ENCODE measurements around the gene TEC.

The TEC gene

DNA sequence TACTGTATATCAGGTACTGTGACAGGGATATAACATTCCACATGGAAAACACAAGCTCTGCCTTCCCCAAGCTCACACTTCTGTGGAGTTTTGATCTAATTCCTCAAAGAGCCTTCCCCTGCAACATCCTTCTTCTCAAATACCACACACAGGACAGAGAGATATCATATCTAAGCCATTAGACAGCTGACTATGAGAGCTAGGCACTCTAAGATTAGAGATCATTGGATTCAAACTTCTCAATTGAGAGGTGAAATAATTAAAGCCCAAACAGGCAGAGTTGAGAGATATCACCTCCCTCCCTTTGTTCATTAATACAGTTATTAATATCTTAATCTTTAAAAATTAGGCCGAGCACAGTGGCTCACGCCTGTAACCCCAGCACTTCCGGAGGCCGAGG is 25.0 kb downstream of the TEC start:
- Histone ChIP-seq H3K9me3 (ENCODE audit: control insufficient read depth in 1 of 2, low read length in 2 of 2) (no peaks in the 10 kb centered on the region), H3K4me1 (ENCODE audit: control insufficient read depth in 1 of 2, insufficient read depth in 2 of 2, low read length in 2 of 2) (peaks cover 0 to 3% of the 10 kb centered on the region in 2 donors), H3K27ac (ENCODE audit: low read depth, low read length) (no peak overlapping the region), H3K9ac (ENCODE audit: low read depth in 1 of 2, low read length in 2 of 2) (no peak overlapping the region), H3K4me3 (ENCODE audit: low read depth in 1 of 2, low read length in 2 of 2) (no peak overlapping the region), H3K36me3 (ENCODE audit: control insufficient read depth in 1 of 2, insufficient read depth in 2 of 2, low read length in 2 of 2) (no peaks in the 10 kb centered on the region), H3K27me3 (ENCODE audit: control insufficient read depth in 1 of 2, insufficient read depth in 2 of 2, low read length in 2 of 2) (no peaks in the 10 kb centered on the region)

DNA sequence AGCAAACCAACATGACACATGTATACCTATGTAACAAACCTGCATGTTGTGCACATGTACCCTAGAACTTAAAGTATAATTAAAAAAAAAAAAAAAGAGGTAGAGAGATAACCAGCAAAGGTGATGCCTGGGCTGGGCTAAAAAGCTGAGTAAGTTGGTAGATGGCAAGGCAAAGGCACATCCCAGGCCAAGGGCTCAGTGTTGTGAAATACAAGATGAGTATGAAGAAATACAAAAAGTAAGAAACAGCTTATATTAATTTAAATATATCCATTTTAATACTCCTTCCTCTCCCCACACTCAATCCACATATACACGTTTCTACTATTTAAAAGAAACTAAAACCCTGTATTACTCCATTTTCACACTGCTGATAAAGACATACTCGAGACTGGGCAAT is 25.8 kb downstream of the TEC start:
- Histone ChIP-seq H3K27ac (ENCODE audit: low read depth, low read length) (no peak overlapping the region), H3K4me1 (ENCODE audit: control insufficient read depth in 1 of 2, insufficient read depth in 2 of 2, low read length in 2 of 2) (no peaks in the 10 kb centered on the region), H3K9ac (ENCODE audit: low read depth in 1 of 2, low read length in 2 of 2) (no peak overlapping the region), H3K27me3 (ENCODE audit: control insufficient read depth in 1 of 2, insufficient read depth in 2 of 2, low read length in 2 of 2) (no peaks in the 10 kb centered on the region), H3K4me3 (ENCODE audit: low read depth in 1 of 2, low read length in 2 of 2) (no peak overlapping the region), H3K9me3 (ENCODE audit: control insufficient read depth in 1 of 2, low read length in 2 of 2) (no peaks in the 10 kb centered on the region), H3K36me3 (ENCODE audit: control insufficient read depth in 1 of 2, insufficient read depth in 2 of 2, low read length in 2 of 2) (no peaks in the 10 kb centered on the region)

DNA sequence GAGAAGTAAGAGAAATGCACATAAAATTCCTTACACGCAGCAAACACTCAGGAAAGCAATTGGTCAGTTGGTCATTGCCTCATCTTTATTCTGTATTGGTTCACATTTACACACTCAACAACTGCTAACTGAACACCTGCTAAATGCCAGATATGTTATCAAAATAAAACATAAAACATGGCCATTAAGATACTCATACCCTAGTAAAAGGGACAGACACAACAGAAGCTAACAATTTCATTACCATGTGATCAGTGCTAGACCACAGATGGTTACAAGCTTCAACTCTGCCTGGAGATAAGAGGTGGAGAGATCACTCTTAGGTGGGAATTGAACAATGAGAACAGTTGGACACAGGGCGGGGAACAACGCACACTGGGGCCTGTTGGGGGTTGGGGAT is 26.2 kb downstream of the TEC start:
- no peak overlapping the region for H3K9ac ChIP-seq (ENCODE audit: low read depth in 1 of 2, low read length in 2 of 2)
- H3K27ac ChIP-seq (ENCODE audit: low read depth, low read length): no peak overlapping the region
- no peaks in the 10 kb centered on the region for H3K4me1 ChIP-seq (ENCODE audit: control insufficient read depth in 1 of 2, insufficient read depth in 2 of 2, low read length in 2 of 2)
- no peaks in the 10 kb centered on the region for H3K9me3 ChIP-seq (ENCODE audit: control insufficient read depth in 1 of 2, low read length in 2 of 2)
- no peaks in the 10 kb centered on the region for H3K36me3 ChIP-seq (ENCODE audit: control insufficient read depth in 1 of 2, insufficient read depth in 2 of 2, low read length in 2 of 2)
- no peak overlapping the region for H3K4me3 ChIP-seq (ENCODE audit: low read depth in 1 of 2, low read length in 2 of 2)
- no peaks in the 10 kb centered on the region for H3K27me3 ChIP-seq (ENCODE audit: control insufficient read depth in 1 of 2, insufficient read depth in 2 of 2, low read length in 2 of 2)

DNA sequence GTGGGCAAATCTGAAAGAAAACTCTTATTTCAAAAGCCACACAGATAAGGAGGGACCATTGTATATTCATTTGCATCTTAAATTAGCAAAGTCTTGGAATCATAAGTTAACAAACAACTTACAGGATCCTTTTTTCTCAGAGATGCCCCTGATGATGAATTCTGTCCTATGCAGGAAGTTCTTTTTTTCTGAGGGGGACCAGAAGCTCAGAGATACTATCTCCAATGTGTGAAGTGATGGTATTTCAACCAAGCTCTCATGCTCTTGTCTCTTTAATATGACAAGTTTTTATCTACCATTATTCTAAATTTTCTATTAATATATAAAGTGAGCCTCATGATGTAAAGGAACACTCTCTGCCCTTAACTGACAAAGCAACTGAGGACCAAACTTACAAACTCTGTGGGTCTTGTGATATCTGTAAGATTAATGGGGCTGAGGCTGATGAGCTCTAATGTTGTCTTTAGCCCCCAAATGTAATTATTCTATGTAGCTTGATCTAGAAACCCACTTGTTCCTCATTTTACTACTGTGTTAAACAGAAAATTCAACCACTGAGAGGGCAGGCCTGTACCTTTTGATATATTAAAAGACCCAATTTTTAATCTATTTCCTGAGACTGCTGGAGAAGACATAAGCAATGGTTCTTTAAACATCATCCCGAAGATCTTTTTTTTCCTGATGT is 27.0 kb downstream of the TEC start:
- Histone ChIP-seq H3K4me1 (ENCODE audit: control insufficient read depth in 1 of 2, insufficient read depth in 2 of 2, low read length in 2 of 2) (no peaks in the 10 kb centered on the region), H3K4me3 (ENCODE audit: low read depth in 1 of 2, low read length in 2 of 2) (no peak overlapping the region), H3K27me3 (ENCODE audit: control insufficient read depth in 1 of 2, insufficient read depth in 2 of 2, low read length in 2 of 2) (no peaks in the 10 kb centered on the region), H3K36me3 (ENCODE audit: control insufficient read depth in 1 of 2, insufficient read depth in 2 of 2, low read length in 2 of 2) (no peaks in the 10 kb centered on the region), H3K9ac (ENCODE audit: low read depth in 1 of 2, low read length in 2 of 2) (no peak overlapping the region), H3K9me3 (ENCODE audit: control insufficient read depth in 1 of 2, low read length in 2 of 2) (no peaks in the 10 kb centered on the region), H3K27ac (ENCODE audit: low read depth, low read length) (no peak overlapping the region)

DNA sequence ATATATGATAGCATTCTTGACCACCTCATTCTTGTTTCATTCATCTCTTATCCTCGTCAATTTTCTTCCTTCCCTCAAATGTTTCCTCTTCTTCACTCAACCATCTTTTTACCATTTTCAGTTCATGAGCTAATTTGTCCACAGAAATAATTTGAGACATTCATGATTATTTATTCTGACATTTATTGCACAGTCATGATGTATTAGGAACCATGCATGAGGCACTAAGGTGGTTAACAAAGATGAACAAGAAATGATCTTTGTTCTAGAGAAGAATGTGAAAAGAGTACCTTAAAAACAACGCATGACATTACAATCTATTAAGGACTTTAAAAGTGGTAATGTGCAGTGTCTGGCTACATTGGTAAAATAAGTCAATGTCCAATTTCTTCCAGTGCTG is 27.9 kb downstream of the TEC start:
- no peaks in the 10 kb centered on the region for H3K36me3 ChIP-seq (ENCODE audit: control insufficient read depth in 1 of 2, insufficient read depth in 2 of 2, low read length in 2 of 2)
- no peak overlapping the region for H3K9ac ChIP-seq (ENCODE audit: low read depth in 1 of 2, low read length in 2 of 2)
- H3K4me3 ChIP-seq (ENCODE audit: low read depth in 1 of 2, low read length in 2 of 2): no peak overlapping the region
- H3K4me1 ChIP-seq (ENCODE audit: control insufficient read depth in 1 of 2, insufficient read depth in 2 of 2, low read length in 2 of 2): no peaks in the 10 kb centered on the region
- H3K27ac ChIP-seq (ENCODE audit: low read depth, low read length): no peak overlapping the region
- H3K27me3 ChIP-seq (ENCODE audit: control insufficient read depth in 1 of 2, insufficient read depth in 2 of 2, low read length in 2 of 2): no peaks in the 10 kb centered on the region
- no peaks in the 10 kb centered on the region for H3K9me3 ChIP-seq (ENCODE audit: control insufficient read depth in 1 of 2, low read length in 2 of 2)

DNA sequence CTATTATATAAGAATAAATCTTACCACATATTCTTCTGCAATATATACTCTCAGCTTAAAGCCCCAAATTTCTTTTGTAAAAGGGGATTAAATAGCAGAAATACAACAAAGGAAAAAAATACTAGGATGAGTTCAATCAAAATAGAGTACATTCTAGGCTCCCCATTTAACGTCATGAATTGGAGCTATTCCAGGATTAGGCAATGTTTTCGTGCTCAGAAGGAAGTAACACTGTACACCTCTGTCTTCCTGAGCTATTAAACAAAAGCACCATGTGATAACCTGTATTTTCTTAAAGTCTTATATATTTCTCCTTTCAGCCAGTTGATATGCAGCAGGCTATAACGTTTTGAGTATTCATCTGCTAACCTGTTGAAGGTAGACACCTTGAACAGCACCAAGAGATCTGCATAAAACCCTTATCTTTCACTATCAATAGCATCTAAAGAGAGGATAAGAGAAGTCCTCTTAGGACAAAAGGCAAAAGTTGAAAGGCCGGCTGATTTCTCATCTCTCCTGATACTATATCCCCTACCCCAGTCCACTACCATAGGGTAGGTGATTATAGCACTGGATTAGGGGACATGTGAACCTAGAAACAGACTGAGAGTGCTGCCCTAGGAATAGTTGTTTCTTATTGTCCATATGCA is 31.5 kb downstream of the TEC start:
- no peak overlapping the region for H3K27ac ChIP-seq (ENCODE audit: low read depth, low read length)
- no peaks in the 10 kb centered on the region for H3K27me3 ChIP-seq (ENCODE audit: control insufficient read depth in 1 of 2, insufficient read depth in 2 of 2, low read length in 2 of 2)
- no peaks in the 10 kb centered on the region for H3K9me3 ChIP-seq (ENCODE audit: control insufficient read depth in 1 of 2, low read length in 2 of 2)
- no peak overlapping the region for H3K4me3 ChIP-seq (ENCODE audit: low read depth in 1 of 2, low read length in 2 of 2)
- H3K9ac ChIP-seq (ENCODE audit: low read depth in 1 of 2, low read length in 2 of 2): no peak overlapping the region
- H3K36me3 ChIP-seq (ENCODE audit: control insufficient read depth in 1 of 2, insufficient read depth in 2 of 2, low read length in 2 of 2): no peaks in the 10 kb centered on the region
- H3K4me1 ChIP-seq (ENCODE audit: control insufficient read depth in 1 of 2, insufficient read depth in 2 of 2, low read length in 2 of 2): no peaks in the 10 kb centered on the region

DNA sequence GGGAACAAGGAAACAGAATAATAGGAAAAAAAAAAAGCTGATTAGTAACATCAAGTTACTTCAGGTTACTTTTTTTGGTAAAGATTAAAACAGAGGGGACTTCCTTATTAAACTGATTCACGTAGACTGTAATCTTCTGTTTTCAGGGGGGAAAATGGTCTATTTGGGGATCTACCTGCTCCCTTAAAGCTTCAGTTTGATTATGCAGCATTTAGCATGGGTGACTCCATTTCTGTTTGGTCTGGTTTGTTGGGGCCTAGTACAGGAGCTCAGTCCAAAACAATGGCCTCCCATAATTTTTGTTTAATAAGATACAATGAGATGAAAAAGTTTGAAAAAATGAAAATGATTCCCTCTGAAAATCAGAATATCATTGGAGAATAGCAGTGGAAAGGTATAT is 34.6 kb downstream of the TEC start:
- Histone ChIP-seq H3K36me3 (ENCODE audit: control insufficient read depth in 1 of 2, insufficient read depth in 2 of 2, low read length in 2 of 2) (no peaks in the 10 kb centered on the region), H3K9me3 (ENCODE audit: control insufficient read depth in 1 of 2, low read length in 2 of 2) (no peaks in the 10 kb centered on the region), H3K4me3 (ENCODE audit: low read depth in 1 of 2, low read length in 2 of 2) (no peak overlapping the region), H3K9ac (ENCODE audit: low read depth in 1 of 2, low read length in 2 of 2) (no peak overlapping the region), H3K4me1 (ENCODE audit: control insufficient read depth in 1 of 2, insufficient read depth in 2 of 2, low read length in 2 of 2) (no peaks in the 10 kb centered on the region), H3K27ac (ENCODE audit: low read depth, low read length) (no peak overlapping the region), H3K27me3 (ENCODE audit: control insufficient read depth in 1 of 2, insufficient read depth in 2 of 2, low read length in 2 of 2) (no peaks in the 10 kb centered on the region)

DNA sequence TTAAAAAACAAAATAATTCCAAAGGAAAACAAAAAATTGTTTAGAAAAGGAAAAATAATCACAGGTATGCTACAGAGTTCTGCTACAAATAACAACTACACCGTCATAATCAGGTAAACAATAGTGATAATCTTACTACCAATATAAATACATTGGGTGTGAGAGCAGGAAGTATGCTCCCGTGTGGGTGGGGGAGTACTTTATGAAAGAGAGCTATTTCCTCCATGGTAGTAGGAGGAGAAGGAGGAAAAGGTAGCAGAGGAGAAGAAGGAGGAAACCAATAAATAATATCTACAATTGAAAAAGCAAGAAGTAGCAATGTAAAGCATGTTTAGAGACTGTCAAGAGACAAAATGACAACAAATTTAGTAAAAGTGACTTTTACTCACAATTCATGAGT is 35.1 kb downstream of the TEC start:
- Histone ChIP-seq H3K9me3 (ENCODE audit: control insufficient read depth in 1 of 2, low read length in 2 of 2) (no peaks in the 10 kb centered on the region), H3K4me1 (ENCODE audit: control insufficient read depth in 1 of 2, insufficient read depth in 2 of 2, low read length in 2 of 2) (no peaks in the 10 kb centered on the region), H3K27ac (ENCODE audit: low read depth, low read length) (no peak overlapping the region), H3K9ac (ENCODE audit: low read depth in 1 of 2, low read length in 2 of 2) (no peak overlapping the region), H3K4me3 (ENCODE audit: low read depth in 1 of 2, low read length in 2 of 2) (no peak overlapping the region), H3K36me3 (ENCODE audit: control insufficient read depth in 1 of 2, insufficient read depth in 2 of 2, low read length in 2 of 2) (no peaks in the 10 kb centered on the region), H3K27me3 (ENCODE audit: control insufficient read depth in 1 of 2, insufficient read depth in 2 of 2, low read length in 2 of 2) (no peaks in the 10 kb centered on the region)

DNA sequence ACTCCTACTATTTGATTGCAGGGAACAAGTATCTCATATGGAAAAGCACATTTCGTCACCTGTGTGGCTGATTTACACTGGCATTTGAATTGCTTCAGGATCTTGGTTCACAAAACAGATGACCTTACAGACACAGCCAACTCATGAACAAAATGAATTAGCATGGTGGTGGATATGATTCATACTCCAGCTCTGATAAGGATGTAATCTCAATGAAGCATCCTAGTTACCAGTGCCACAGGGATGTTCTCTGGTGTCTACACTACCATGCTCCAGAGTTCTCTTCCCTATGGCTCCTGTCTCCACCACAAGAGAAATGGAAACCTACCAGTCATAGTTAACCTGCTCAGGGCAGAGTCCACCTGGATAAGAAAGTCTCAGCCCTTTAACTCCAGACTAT is 40.7 kb downstream of the TEC start:
- Histone ChIP-seq H3K4me1 (ENCODE audit: control insufficient read depth in 1 of 2, insufficient read depth in 2 of 2, low read length in 2 of 2) (peaks cover 0 to 3% of the 10 kb centered on the region in 2 donors), H3K9me3 (ENCODE audit: control insufficient read depth in 1 of 2, low read length in 2 of 2) (no peaks in the 10 kb centered on the region), H3K27me3 (ENCODE audit: control insufficient read depth in 1 of 2, insufficient read depth in 2 of 2, low read length in 2 of 2) (no peaks in the 10 kb centered on the region), H3K27ac (ENCODE audit: low read depth, low read length) (no peak overlapping the region), H3K4me3 (ENCODE audit: low read depth in 1 of 2, low read length in 2 of 2) (no peak overlapping the region), H3K9ac (ENCODE audit: low read depth in 1 of 2, low read length in 2 of 2) (no peak overlapping the region), H3K36me3 (ENCODE audit: control insufficient read depth in 1 of 2, insufficient read depth in 2 of 2, low read length in 2 of 2) (no peaks in the 10 kb centered on the region)

DNA sequence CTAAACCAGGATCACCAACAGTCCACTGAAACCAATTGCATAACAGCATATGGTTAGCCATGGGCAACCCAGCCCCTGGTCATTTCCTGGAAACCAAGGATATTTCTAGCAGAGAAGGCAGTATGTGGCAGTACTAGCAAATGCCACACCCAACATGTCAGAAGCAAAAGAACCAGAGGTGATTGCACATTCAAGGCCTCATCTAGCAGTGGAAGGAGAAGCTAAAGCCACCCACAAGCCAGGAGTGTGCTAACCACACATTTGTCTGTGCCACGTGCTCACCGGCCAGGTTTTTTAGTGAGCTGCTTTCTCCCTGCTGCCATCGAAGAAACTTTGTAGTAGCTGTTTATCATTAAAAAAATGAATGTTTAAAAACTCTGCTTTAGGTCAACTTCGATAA is 42.0 kb downstream of the TEC start:
- Histone ChIP-seq H3K4me1 (ENCODE audit: control insufficient read depth in 1 of 2, insufficient read depth in 2 of 2, low read length in 2 of 2) (peaks cover 0 to 3% of the 10 kb centered on the region in 2 donors), H3K27me3 (ENCODE audit: control insufficient read depth in 1 of 2, insufficient read depth in 2 of 2, low read length in 2 of 2) (no peaks in the 10 kb centered on the region), H3K27ac (ENCODE audit: low read depth, low read length) (no peak overlapping the region), H3K36me3 (ENCODE audit: control insufficient read depth in 1 of 2, insufficient read depth in 2 of 2, low read length in 2 of 2) (no peaks in the 10 kb centered on the region), H3K4me3 (ENCODE audit: low read depth in 1 of 2, low read length in 2 of 2) (no peak overlapping the region), H3K9me3 (ENCODE audit: control insufficient read depth in 1 of 2, low read length in 2 of 2) (no peaks in the 10 kb centered on the region), H3K9ac (ENCODE audit: low read depth in 1 of 2, low read length in 2 of 2) (no peak overlapping the region)

Data from duodenal mucosa (tissue), 2 donors.